Muscle of arm (tissue), 14 donors: ENCODE data around the gene PRSS56. TPM values are rescaled to one million over a fixed set of nuclear protein-coding genes. Genes with fewer than 3 reads are reported as not detected.

Experiments
- DNase-seq: peaks from one replicate; pipeline ENCODE4 v3.0.0-alpha.2; 2013
- long read RNA-seq, 11 donors: transcript quantifications; one replicate each; lab custom pipeline, GENCODE V29; 2026
- polyA plus RNA-seq, 12 donors: library from polyadenylated mRNA; unstranded; fragments of 120-200 nt; gene quantifications; one replicate each; pipeline ENCODE4 v1.2.1, GENCODE V29; 2013; ENCODE audit not compliant: insufficient read length in 12 of 12

The PRSS56 gene
- 1 to 10 TPM in 7 of 12 donors, under 1 TPM in 3, not detected in 2; 0.51 to 2.6 (median 1.3) TPM for polyA plus RNA-seq
- long read RNA-seq, donor 1 = 0 reads
- long read RNA-seq, donor 2 = 0 reads
- long read RNA-seq, donor 3 = 0 reads
- long read RNA-seq, donor 4 = 0 reads
- long read RNA-seq, donor 5 = 0 reads
- long read RNA-seq, donor 6 = 0 reads
- long read RNA-seq, donor 7 = 0 reads
- long read RNA-seq, donor 8 = 0 reads
- long read RNA-seq, donor 9 = 0 reads
- long read RNA-seq, donor 10 = 0 reads
- long read RNA-seq, donor 11 = 0 reads

- DNase-seq = no peak
These were observed at the start of gene PRSS56 for GRCh38 chr2:232519581-232520438. Gene PRSS56 (plus strand): TSS chr2:232520388. CDS start chr2:232520599, 211 bp downstream.

GRCh38 chr2:232473467-232473890, 46.7 kb upstream of the PRSS56 start:
- no peak for DNase-seq

GRCh38 chr2:232476045-232476444, 44.1 kb upstream of the PRSS56 start:
- DNase-seq = no peak

GRCh38 chr2:232476791-232477190, 43.4 kb upstream of the PRSS56 start:
- DNase-seq = no peak

GRCh38 chr2:232477751-232478510, 42.3 kb upstream of the PRSS56 start:
- DNase-seq = no peak

DNA sequence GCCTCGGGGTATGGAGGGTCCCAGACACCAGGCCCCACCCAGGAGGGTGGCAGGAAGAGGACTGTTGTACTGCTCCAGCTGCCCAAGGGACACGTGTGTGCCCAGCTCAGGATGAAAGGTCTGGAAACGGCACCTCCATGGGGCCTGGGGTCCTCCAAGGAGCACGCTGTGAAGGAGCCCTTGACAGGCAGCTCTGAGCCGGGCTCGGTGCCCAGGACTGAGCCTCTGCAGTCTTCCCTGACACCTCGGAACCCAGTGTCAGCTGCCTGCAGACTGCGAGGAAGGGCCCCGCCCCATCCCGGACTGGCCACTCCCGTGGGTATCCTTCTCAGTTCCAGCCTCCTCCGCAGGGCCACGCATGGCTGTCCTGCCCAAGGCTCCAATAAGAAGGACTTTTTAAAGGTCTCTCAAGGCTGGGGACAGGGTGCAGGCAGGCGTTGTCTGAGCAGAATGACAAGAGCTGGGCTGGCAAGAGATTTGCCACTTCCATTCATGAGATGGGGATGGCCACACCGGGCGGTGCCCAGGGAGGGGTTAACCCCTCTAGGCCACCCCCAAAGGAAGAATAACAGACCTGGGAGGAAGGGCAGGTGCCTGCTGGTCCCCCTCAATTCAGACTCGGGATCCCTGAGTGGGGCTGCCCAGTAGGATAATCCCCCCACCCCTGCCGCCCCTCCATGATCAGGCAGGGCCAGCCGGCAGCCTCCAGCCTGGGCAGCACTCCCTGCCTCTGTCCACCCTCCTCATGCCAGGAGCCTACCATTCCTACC, 41.4 kb upstream of the PRSS56 start:
- DNase-seq = no peak

DNA sequence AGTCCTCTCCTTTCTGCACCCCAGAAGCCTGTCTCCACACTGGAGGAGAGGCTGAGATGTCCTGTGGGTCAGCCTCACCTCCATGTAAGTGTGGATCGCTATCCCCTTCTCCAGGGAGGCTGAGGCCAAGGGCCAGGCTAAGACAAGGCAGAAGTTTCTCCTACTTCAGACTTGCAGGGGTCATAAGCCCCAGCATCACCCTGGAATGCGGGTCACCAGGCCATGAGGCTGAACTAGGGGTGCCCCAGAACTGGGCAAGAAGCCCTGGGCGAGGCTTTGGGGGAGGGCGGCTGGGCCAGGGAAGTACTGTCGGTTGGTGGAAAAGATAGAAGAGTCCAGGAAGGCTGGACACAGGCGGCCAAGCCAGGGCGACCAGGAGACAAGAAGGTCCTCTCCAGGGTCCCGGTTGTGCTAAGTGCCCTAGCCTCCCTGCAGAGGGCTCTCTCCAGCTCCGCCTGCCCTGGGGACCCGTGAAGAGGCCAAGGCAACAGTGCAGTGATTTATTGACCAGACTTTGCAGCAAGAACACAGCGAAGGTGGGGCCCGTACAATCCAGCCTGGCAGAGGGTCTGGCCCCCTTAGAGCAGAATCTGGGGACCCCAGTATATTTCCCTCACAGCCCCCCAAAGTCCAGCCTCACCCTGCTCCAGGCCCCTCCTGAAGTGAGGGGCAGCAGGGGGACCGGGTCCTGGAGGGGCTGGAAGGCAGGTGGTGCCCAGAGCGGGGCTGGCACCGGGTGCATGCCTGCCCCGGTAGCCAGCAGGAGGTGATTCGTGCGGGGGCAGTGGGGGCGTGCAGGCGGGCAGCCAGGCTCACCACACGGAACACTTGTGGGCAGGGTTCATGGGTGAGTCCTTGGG, 40.6 kb upstream of the PRSS56 start:
- DNase-seq = no peak

DNA sequence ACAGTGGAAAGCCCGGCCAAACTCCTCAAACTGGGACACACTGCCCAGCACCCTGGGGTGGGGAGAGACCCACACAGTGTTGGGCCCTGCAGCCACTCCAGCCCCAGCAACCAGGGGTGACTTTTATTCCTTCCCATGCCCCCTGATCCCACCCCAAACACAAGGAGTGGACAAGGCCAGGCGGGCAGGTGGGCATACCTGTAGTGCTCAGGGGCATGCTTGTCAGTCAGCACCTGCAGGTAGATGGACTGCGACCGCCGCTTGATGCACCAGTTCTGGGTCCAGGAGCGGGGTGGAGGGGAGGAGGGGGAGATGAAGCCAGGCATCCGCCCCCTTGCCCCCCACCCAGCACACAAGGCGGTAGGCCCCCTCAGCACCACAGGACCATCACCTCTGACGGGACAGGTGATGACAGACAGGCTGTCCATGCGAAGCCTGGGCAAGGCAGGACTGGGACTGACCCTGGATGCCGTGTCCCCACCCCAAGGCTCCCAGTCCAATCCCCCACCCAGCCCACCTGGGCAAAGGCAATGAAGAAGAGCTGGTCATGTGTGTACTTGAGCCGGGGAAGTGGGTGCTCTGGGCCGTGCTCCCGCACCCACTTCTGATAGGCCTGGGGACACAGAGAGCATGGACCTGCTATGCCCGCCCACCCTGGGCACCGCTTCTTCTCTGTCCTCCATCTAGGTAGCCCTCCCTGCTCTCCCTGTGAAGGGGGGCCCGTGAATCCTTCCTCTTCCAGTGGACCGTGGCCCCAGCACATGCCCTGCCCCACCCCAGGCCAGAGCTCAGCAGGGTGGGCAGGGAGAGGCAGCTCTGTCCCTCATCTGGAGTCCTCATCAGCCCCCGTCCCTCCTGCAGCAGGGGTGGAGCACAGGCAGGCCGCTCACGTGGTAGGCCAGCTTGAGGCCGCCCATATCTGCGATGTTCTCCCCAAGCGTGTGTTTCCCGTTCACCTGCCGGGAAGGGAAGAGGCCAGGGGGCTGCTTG, 39.7 kb upstream of the PRSS56 start:
- DNase-seq = no peak

- DNase-seq = no peak
These were observed 38.7 kb upstream of the PRSS56 start for GRCh38 chr2:232481322-232482140.

- no peak for DNase-seq
These were observed 37.6 kb upstream of the PRSS56 start for GRCh38 chr2:232482301-232483238.

DNA sequence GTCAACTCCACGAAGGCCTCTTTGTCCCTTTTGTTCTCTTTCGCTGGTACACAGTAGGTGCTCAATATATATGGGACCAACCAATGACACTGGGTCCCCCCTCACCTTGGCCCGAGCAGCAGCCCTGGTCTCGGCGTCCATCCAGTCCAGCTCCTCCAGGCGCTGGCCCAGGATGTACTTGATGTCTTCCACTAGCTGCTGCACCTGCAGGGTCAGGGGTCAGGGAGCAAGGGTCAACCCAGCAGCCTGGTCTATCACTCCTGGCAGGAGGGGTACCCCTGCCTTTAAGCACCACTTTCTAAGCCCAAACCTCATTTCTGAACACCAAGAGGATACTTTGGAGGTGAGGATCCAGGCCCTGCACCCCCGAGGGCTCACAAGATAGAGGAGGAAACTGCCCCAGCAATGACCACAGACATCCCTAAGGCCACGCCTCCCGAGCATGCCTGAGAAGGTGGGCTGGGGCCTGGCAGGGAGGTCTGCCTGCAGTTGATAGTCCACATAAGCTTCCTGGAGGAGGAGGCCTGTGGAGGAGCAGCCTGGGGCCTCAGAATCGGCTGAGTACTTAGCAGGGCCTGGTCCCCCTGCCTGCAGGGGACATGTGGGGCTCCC, 36.8 kb upstream of the PRSS56 start:
- DNase-seq = no peak

- no peak for DNase-seq
These were observed 36.1 kb upstream of the PRSS56 start for GRCh38 chr2:232483923-232484627.

DNA sequence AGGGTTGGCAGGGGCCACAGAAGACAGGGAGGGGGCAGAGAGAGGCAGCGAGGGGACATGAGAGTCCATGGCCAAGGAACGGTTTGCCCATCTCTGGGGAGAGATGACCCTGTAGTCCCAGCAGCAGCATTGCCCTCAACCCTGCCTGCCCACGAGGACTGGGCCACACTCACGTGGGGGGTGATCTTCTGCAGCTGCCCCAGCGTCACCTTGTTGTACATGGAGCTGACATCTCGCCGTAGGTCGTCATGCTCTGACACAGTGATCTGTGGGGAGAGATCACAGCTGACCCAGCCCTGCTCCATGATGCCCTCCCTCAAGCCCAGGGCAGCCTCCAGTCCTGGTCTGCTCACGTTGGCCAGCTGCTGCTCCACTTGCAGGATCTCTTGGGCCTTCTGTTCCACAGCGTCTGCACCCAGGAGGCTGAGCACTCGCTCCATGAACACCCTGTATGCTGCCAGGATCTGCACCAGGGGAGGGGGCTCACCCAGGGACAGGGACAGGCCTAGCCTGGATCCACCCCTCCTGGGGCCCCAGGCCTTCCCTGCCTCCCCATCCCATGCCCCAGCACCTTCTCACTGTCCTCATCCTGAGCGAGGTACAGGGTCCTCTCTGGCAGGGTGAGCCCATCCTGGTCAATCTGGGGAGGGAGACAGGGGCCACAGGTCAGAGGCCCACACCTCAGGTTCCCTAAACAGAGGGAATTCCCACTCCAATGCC, 35.4 kb upstream of the PRSS56 start:
- DNase-seq = no peak

GRCh38 chr2:232485348-232485756, 34.8 kb upstream of the PRSS56 start:
- DNase-seq = no peak
